Thoracic aorta (tissue), 2 donors: ENCODE data around the gene PER2. TPM values are rescaled to one million over a fixed set of nuclear protein-coding genes. Genes with fewer than 3 reads are reported as not detected.

Source experiments
- ATAC-seq: fragments of 150-250 bp; one replicate; pipeline ENCODE4 v1.8.0; 2017; ENCODE audit warnings: low read depth; ENCODE audit not compliant: insufficient number of reproducible peaks, low FRiP score
- DNase-seq: peaks from one replicate; pipeline ENCODE4 v3.0.0-alpha.2; 2020; ENCODE audit warnings: low spot score
- H3K27ac ChIP-seq, 2 donors: fragments of 200-600 bp; sonication (generic); 1 replicate in 1 of 2; 2 replicates in 1 of 2; pipeline ENCODE4 v1.5.1; 2016; ENCODE audit warnings: mild to moderate bottlenecking in 2 of 2, moderate library complexity in 2 of 2
- H3K27me3 ChIP-seq: fragments of 200-600 bp; sonication (generic); replicated peaks from 2 replicates; pipeline ENCODE4 v1.6.0; 2016; ENCODE audit warnings: mild to moderate bottlenecking; ENCODE audit not compliant: insufficient read depth
- H3K36me3 ChIP-seq: fragments of 200-600 bp; sonication (generic); one replicate; pipeline ENCODE4 v1.5.1; 2016
- H3K4me1 ChIP-seq, 2 donors: fragments of 200-600 bp; sonication (generic); 1 replicate in 1 of 2; 2 replicates in 1 of 2; pipeline versions ENCODE4 v1.5.1 to v1.6.0; 2016; ENCODE audit warnings: low read depth in 2 of 2, mild to moderate bottlenecking in 1 of 2; ENCODE audit not compliant: control insufficient read depth in 1 of 2
- H3K4me3 ChIP-seq: fragments of 200-600 bp; sonication (generic); 2 replicates; pipeline ENCODE4 v1.5.1; 2016; ENCODE audit warnings: mild to moderate bottlenecking
- H3K9me3 ChIP-seq: fragments of 200-600 bp; sonication (generic); 2 replicates; pipeline ENCODE4 v1.5.1; 2016
- CTCF ChIP-seq: fragments of 200-600 bp; sonication (generic); IDR thresholded peaks from one replicate; pipeline ENCODE4 v1.5.1; 2019; ENCODE audit warnings: antibody characterized with exemption
- total RNA-seq, 2 donors: library from RNA; depleted of rRNA; stranded (reverse); fragments of >200 nt; gene quantifications; one replicate each; pipeline versions ENCODE4 v1.1.0 to v1.2.3, GENCODE V29; 2016

Gene PER2
- total RNA-seq, 2 donors from 2014 or later: 14.2 to 26.2 TPM

- no peak for ATAC-seq
- no peak for DNase-seq
- Histone ChIP-seq H3K27me3 (no peaks in the 10 kb centered on the region), H3K4me3 (no peak overlapping the region), H3K27ac (no peak overlapping the region), H3K36me3 (no peaks in the 10 kb centered on the region), H3K4me1 (peaks cover 0 to 9% of the 10 kb centered on the region in 2 donors), H3K9me3 (no peaks in the 10 kb centered on the region)
- no peak for TF ChIP-seq CTCF
Measured at GRCh38 chr2:238302087-238302486, 13.7 kb upstream of the PER2 start.

GRCh38 chr2:238299803-238300202 is 11.4 kb upstream of the PER2 start:
- Histone ChIP-seq H3K4me1 (peaks cover 0 to 9% of the 10 kb centered on the region in 2 donors), H3K27me3 (no peaks in the 10 kb centered on the region), H3K36me3 (no peaks in the 10 kb centered on the region), H3K4me3 (no peak overlapping the region), H3K27ac (no peak overlapping the region), H3K9me3 (no peaks in the 10 kb centered on the region)
- DNase-seq (no peak), ATAC-seq (no peak)
- no peak for TF ChIP-seq CTCF

GRCh38 chr2:238296638-238297457 is 8.4 kb upstream of the PER2 start:
- Histone ChIP-seq H3K4me1 (peaks cover 0 to 9% of the 10 kb centered on the region in 2 donors), H3K36me3 (no peaks in the 10 kb centered on the region), H3K4me3 (no peak overlapping the region), H3K27ac (no peak overlapping the region), H3K9me3 (no peaks in the 10 kb centered on the region), H3K27me3 (no peaks in the 10 kb centered on the region)
- ATAC-seq (no peak), DNase-seq (no peak)
- no peak for TF ChIP-seq CTCF

- no peak for TF ChIP-seq CTCF
- Histone ChIP-seq H3K4me3 (no peak overlapping the region), H3K27ac (no peak overlapping the region), H3K4me1 (peaks cover 0 to 9% of the 10 kb centered on the region in 2 donors), H3K9me3 (no peaks in the 10 kb centered on the region), H3K36me3 (no peaks in the 10 kb centered on the region), H3K27me3 (no peaks in the 10 kb centered on the region)
- DNase-seq (no peak), ATAC-seq (no peak)
Measured at GRCh38 chr2:238295144-238296112, 7.0 kb upstream of the PER2 start.
